Large intestine (tissue), 12 donors: ENCODE data around the gene CLEC14A. TPM values are rescaled to one million over a fixed set of nuclear protein-coding genes. Genes with fewer than 3 reads are reported as not detected.

Source experiments
- DNase-seq, 2 donors: peaks; one replicate each; pipeline versions ENCODE4 v3.0.0 to v3.0.0-alpha.2; 2013
- H3K27ac ChIP-seq: one replicate; pipeline ENCODE4 v1.5.1; 2013; ENCODE audit warnings: low read length
- H3K27me3 ChIP-seq: 2 replicates; pipeline ENCODE4 v1.6.1; 2013; ENCODE audit warnings: low read length; ENCODE audit not compliant: control insufficient read depth, insufficient read depth
- H3K36me3 ChIP-seq: 2 replicates; pipeline ENCODE4 v1.6.1; 2013; ENCODE audit warnings: low read length; ENCODE audit not compliant: control insufficient read depth, insufficient read depth
- H3K4me1 ChIP-seq: one replicate; pipeline ENCODE4 v1.6.1; 2013; ENCODE audit warnings: low read length; ENCODE audit not compliant: control insufficient read depth, insufficient read depth
- H3K4me3 ChIP-seq: one replicate; pipeline ENCODE4 v1.5.1; 2013; ENCODE audit warnings: low read length
- H3K9me3 ChIP-seq: one replicate; pipeline ENCODE4 v1.6.1; 2013; ENCODE audit warnings: mild to moderate bottlenecking, low read depth, low read length, moderate library complexity; ENCODE audit not compliant: control insufficient read depth
- WGBS: methylation state at CpG from one replicate; pipeline ENCODE4 v1.1.5; 2013; ENCODE audit warnings: low lambda C conversion rate; ENCODE audit not compliant: insufficient coverage; 5-methylcytosine and 5-hydroxymethylcytosine counted together
- long read RNA-seq, 11 donors: transcript quantifications; one replicate each; lab custom pipeline, GENCODE V29; 2026
- polyA plus RNA-seq: library from polyadenylated mRNA; unstranded; fragments of 120-200 nt; gene quantifications from one replicate; pipeline ENCODE4 v1.2.1, GENCODE V29; 2013

The CLEC14A gene
- polyA plus RNA-seq: 5.9 TPM
- long read RNA-seq, donor 1, transcript CLEC14A-201 (1 exons, 2,267 nt): major isoform, 24 of 24 reads
- long read RNA-seq, donor 1, partial matches to known transcripts: 0 of 24 reads
- long read RNA-seq, donor 1, other reads (novel, unspliced or antisense): 0 of 24 reads
- long read RNA-seq, donor 2, transcript CLEC14A-201 (1 exons, 2,267 nt): major isoform, 38 of 38 reads
- long read RNA-seq, donor 2, partial matches to known transcripts: 0 of 38 reads
- long read RNA-seq, donor 2, other reads (novel, unspliced or antisense): 0 of 38 reads
- long read RNA-seq, donor 3: 0 reads
- long read RNA-seq, donor 4, partial matches to known transcripts: 0 of 2 reads
- long read RNA-seq, donor 4, other reads (novel, unspliced or antisense): 0 of 2 reads
- long read RNA-seq, donor 5, transcript CLEC14A-201 (1 exons, 2,267 nt): major isoform, 30 of 30 reads
- long read RNA-seq, donor 5, partial matches to known transcripts: 0 of 30 reads
- long read RNA-seq, donor 5, other reads (novel, unspliced or antisense): 0 of 30 reads
- long read RNA-seq, donor 6, transcript CLEC14A-201 (1 exons, 2,267 nt): major isoform, 25 of 25 reads
- long read RNA-seq, donor 6, partial matches to known transcripts: 0 of 25 reads
- long read RNA-seq, donor 6, other reads (novel, unspliced or antisense): 0 of 25 reads
- long read RNA-seq, donor 7, transcript CLEC14A-201 (1 exons, 2,267 nt): major isoform, 22 of 22 reads
- long read RNA-seq, donor 7, partial matches to known transcripts: 0 of 22 reads
- long read RNA-seq, donor 7, other reads (novel, unspliced or antisense): 0 of 22 reads
- long read RNA-seq, donor 8, transcript CLEC14A-201 (1 exons, 2,267 nt): major isoform, 47 of 47 reads
- long read RNA-seq, donor 8, partial matches to known transcripts: 0 of 47 reads
- long read RNA-seq, donor 8, other reads (novel, unspliced or antisense): 0 of 47 reads
- long read RNA-seq, donor 9, transcript CLEC14A-201 (1 exons, 2,267 nt): major isoform, 16 of 16 reads
- long read RNA-seq, donor 9, partial matches to known transcripts: 0 of 16 reads
- long read RNA-seq, donor 9, other reads (novel, unspliced or antisense): 0 of 16 reads
- long read RNA-seq, donor 10, transcript CLEC14A-201 (1 exons, 2,267 nt): major isoform, 25 of 25 reads
- long read RNA-seq, donor 10, partial matches to known transcripts: 0 of 25 reads
- long read RNA-seq, donor 10, other reads (novel, unspliced or antisense): 0 of 25 reads
- long read RNA-seq, donor 11, transcript CLEC14A-201 (1 exons, 2,267 nt): major isoform, 14 of 14 reads
- long read RNA-seq, donor 11, partial matches to known transcripts: 0 of 14 reads
- long read RNA-seq, donor 11, other reads (novel, unspliced or antisense): 0 of 14 reads

GRCh38 chr14:38255673-38256532, at the start of gene CLEC14A:
Gene CLEC14A (minus strand): TSS chr14:38256093. CDS start chr14:38256022, 71 bp downstream.
- DNase-seq: peak; percentile 9 to 47
- Histone ChIP-seq H3K27ac (no peak within 1 kb of the TSS), H3K36me3 (no peaks in the 10 kb centered on the region), H3K4me3 (peak within 1 kb of the TSS; percentile 30), H3K9me3 (peaks cover 6% of the 10 kb centered on the region), H3K27me3 (peaks cover 42% of the 10 kb centered on the region), H3K4me1 (peaks cover 3% of the 10 kb centered on the region)
- 60% methylated on average over 1 of the region's 68 CpGs for WGBS

- Histone ChIP-seq H3K27me3 (no peaks in the 10 kb centered on the region), H3K4me1 (no peaks in the 10 kb centered on the region), H3K4me3 (no peak overlapping the region), H3K9me3 (no peaks in the 10 kb centered on the region), H3K27ac (no peak overlapping the region), H3K36me3 (no peaks in the 10 kb centered on the region)
- no CpG with 5 or more reads among the region's 1 CpG for WGBS
- DNase-seq: no peak
These were observed 47.1 kb upstream of the CLEC14A start for GRCh38 chr14:38302966-38303365.

DNA sequence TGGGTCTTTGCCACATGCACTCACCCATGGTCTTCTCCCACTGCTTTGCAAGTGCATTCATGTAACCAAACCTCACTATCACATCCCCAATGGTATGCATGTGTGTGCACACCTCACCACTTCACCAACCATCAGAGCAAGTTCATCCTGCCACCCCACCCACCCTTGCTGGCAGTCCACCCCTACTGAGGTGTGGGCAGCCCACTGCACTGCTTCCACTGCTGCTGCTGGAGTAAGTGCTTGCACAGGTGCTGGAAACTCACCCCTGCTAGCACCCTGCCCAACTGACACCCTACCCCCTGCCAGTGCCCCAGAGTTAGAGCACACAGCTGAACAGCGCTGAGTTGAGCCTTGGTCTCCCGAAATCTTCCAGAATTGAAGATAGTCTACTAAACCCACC, 46.1 kb upstream of the CLEC14A start:
- Histone ChIP-seq H3K4me3 (no peak overlapping the region), H3K4me1 (no peaks in the 10 kb centered on the region), H3K27me3 (no peaks in the 10 kb centered on the region), H3K36me3 (no peaks in the 10 kb centered on the region), H3K9me3 (no peaks in the 10 kb centered on the region), H3K27ac (no peak overlapping the region)
- DNase-seq: no peak
- WGBS: no CpG with 5 or more reads among the region's 2 CpGs

GRCh38 chr14:38297681-38298080, 41.8 kb upstream of the CLEC14A start:
- no peaks in the 10 kb centered on the region for H3K36me3 ChIP-seq
- no peak for DNase-seq
- 69% methylated on average over 1 of the region's 1 CpG for WGBS
- no peaks in the 10 kb centered on the region for H3K4me1 ChIP-seq
- H3K9me3 ChIP-seq: no peaks in the 10 kb centered on the region
- H3K27ac ChIP-seq: no peak overlapping the region
- H3K4me3 ChIP-seq: no peak overlapping the region
- no peaks in the 10 kb centered on the region for H3K27me3 ChIP-seq

DNA sequence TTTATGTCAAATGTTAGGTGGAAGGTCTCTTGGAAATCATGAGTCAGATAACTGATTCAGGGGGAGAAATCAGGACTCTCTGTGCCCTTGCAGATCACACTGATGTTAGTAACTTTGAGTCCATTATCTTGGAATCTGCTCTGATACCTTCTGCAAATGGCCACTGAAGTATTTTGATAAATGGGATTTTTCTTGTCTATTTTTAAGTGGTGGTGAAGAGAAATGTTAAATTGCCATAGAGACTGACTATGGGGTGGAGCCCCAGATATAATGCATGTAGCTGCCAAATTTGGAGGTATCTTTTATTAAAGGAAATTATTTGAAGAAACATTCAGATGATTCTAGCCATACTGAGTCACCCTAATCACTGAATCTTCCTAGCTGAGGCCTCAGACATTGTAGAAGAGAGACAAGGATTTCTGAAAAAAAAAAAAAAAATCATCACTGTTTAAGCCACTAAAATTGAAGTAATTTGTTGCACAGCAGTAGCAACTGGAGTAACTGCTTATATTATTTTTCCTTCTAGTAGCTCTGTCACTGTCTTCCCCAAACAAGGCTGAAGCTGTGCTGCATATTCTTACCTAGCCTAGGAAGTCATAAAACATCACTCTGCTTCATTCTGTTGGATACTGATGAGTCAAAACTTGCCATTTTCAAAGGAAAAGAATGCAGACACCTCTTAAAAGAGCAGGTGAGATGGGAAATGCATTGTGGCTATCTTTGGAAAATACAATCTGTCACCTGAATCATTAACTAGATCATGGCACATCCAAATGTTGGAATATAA, 36.0 kb upstream of the CLEC14A start:
- Histone ChIP-seq H3K4me3 (no peak overlapping the region), H3K27ac (no peak overlapping the region), H3K4me1 (no peaks in the 10 kb centered on the region), H3K9me3 (no peaks in the 10 kb centered on the region), H3K36me3 (no peaks in the 10 kb centered on the region), H3K27me3 (no peaks in the 10 kb centered on the region)
- no peak for DNase-seq

DNA sequence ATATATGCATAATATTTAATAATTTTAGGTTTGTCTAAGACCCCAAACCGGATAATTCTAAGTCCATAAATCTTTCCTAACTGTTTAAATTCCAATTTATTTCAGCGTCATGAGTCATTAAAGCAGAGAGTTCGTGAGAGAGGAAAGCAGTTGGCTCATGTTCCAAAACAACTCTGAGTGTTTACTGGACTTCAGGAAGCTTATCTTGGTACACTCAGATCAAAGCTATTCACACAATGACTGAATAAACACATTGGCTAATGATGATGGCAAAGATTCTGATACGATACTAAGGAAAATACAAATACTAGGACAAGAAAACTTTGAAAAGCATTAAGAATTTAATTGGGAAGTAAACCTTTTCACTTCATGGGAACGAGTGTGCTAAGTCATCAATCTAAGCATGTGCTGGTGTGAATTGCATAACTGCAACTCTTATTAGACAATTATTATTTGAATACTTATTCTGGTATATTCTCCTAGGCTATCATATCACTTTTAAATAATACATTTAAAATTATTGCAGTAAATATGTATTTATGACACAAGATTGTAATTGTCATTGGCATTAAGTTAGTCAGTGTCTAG, 34.8 kb upstream of the CLEC14A start:
- Histone ChIP-seq H3K27ac (no peak overlapping the region), H3K4me1 (no peaks in the 10 kb centered on the region), H3K36me3 (no peaks in the 10 kb centered on the region), H3K4me3 (no peak overlapping the region), H3K9me3 (no peaks in the 10 kb centered on the region), H3K27me3 (no peaks in the 10 kb centered on the region)
- peak in 1 of 2 donors; percentile 3 for DNase-seq
- WGBS: 17% methylated on average over 2 of the region's 5 CpGs

- no peaks in the 10 kb centered on the region for H3K27me3 ChIP-seq
- H3K9me3 ChIP-seq: no peaks in the 10 kb centered on the region
- no peak for DNase-seq
- H3K36me3 ChIP-seq: no peaks in the 10 kb centered on the region
- H3K4me3 ChIP-seq: no peak overlapping the region
- no peaks in the 10 kb centered on the region for H3K4me1 ChIP-seq
- H3K27ac ChIP-seq: no peak overlapping the region
These were observed 30.6 kb upstream of the CLEC14A start for GRCh38 chr14:38286452-38286851.

GRCh38 chr14:38285962-38286361, 30.1 kb upstream of the CLEC14A start:
- H3K27ac ChIP-seq: no peak overlapping the region
- H3K4me1 ChIP-seq: no peaks in the 10 kb centered on the region
- no peak overlapping the region for H3K4me3 ChIP-seq
- WGBS: 43% methylated on average over 1 of the region's 2 CpGs
- no peaks in the 10 kb centered on the region for H3K27me3 ChIP-seq
- no peak for DNase-seq
- H3K36me3 ChIP-seq: no peaks in the 10 kb centered on the region
- H3K9me3 ChIP-seq: no peaks in the 10 kb centered on the region

- no peak for DNase-seq
- H3K4me1 ChIP-seq: no peaks in the 10 kb centered on the region
These were observed 27.0 kb upstream of the CLEC14A start for GRCh38 chr14:38282936-38283335.

More at GRCh38 chr14:38282936-38283335, 27.0 kb upstream of the CLEC14A start:
- Histone ChIP-seq H3K27ac (no peak overlapping the region), H3K9me3 (no peaks in the 10 kb centered on the region), H3K36me3 (no peaks in the 10 kb centered on the region), H3K27me3 (no peaks in the 10 kb centered on the region), H3K4me3 (no peak overlapping the region)
